ENCODE results near the gene FBL.

Gene FBL

DNA sequence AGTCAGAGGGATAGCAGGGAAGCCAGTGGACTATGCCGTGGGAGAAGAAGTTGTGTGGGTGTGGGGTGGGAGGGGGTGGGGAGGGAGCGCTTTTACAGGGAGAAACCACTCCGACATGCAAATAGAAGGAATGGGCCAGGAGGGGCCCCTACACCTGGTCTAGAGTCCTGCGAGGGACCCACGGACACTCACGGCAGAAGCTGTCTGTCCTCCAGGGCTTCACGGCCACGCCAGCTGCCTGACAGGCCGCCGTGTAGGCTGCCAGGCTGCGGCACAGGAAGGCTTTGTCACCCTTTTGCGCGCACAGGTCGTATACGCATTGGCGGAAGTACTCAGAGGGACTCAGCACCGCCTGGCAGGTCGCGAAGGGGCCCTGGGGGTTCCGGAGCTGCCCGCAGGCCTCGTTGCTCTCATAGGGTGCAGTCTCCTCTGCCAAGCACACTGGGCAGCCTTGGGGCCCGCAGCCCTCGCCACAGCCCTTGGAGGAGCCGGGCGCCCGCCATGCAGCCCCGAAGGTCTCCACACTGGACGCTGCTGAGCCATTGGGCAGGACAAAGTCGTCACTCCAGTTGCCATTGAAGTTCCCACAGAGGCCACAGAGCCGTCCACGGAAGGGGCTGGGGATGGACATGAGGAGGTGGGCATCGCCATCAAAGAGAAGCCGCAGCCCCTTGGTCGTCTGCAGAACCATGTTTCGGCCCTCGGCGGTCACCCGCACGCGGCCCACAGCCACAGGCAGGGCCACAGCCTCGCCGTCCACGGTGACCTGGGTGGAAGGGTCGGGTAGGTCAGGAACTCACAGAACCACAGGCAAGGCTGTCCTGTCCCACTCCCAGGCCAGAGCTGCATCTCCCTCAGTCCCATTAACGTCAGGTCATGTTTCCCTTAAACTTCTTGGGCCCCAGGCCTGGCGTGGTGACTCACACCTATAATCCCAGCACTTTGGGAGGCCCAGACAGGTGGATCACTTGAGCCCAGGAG, 26.0 kb upstream of the FBL start:
- no peak overlapping the region for H3K4me3 ChIP-seq (ENCODE audit: low read depth, low read length)
- no peak for DNase-seq (ENCODE audit: low read depth)
- TF ChIP-seq, protein P1, sequence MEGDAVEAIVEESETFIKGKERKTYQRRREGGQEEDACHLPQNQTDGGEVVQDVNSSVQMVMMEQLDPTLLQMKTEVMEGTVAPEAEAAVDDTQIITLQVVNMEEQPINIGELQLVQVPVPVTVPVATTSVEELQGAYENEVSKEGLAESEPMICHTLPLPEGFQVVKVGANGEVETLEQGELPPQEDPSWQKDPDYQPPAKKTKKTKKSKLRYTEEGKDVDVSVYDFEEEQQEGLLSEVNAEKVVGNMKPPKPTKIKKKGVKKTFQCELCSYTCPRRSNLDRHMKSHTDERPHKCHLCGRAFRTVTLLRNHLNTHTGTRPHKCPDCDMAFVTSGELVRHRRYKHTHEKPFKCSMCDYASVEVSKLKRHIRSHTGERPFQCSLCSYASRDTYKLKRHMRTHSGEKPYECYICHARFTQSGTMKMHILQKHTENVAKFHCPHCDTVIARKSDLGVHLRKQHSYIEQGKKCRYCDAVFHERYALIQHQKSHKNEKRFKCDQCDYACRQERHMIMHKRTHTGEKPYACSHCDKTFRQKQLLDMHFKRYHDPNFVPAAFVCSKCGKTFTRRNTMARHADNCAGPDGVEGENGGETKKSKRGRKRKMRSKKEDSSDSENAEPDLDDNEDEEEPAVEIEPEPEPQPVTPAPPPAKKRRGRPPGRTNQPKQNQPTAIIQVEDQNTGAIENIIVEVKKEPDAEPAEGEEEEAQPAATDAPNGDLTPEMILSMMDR (IDR thresholded peaks at IDR 0.05; ENCODE audit: low read depth, low read length, missing control alignments) = no peak
- in situ Hi-C loops (cut with HindIII; ENCODE audit: low sequenced_read_pairs) = no loop called here

DNA sequence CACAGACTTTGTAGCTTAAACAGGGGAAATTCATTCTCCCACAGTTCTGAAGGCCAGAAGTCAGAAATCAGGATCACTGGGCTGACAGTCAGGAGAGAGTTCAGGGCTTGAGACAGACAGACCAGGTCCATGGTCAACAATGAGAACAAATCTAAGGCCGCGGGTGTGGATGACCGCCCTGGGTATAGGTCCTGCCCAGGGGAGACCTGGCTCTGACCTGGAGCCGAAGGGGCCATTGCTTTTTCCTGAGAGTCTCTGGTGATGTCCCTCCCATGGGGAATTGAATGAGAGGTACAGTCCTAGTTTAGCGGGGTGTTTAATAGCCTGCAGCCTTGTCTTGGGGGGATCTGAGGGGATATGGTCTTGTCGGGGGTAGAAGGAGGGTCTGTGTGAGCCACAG, 25.2 kb upstream of the FBL start:
- H3K4me3 ChIP-seq (ENCODE audit: low read depth, low read length) = no peak overlapping the region
- in situ Hi-C loops (cut with HindIII; ENCODE audit: low sequenced_read_pairs) = no loop called here
- TF ChIP-seq, protein P1 (IDR thresholded peaks at IDR 0.05; ENCODE audit: low read depth, low read length, missing control alignments) = no peak
- DNase-seq (ENCODE audit: low read depth) = no peak

DNA sequence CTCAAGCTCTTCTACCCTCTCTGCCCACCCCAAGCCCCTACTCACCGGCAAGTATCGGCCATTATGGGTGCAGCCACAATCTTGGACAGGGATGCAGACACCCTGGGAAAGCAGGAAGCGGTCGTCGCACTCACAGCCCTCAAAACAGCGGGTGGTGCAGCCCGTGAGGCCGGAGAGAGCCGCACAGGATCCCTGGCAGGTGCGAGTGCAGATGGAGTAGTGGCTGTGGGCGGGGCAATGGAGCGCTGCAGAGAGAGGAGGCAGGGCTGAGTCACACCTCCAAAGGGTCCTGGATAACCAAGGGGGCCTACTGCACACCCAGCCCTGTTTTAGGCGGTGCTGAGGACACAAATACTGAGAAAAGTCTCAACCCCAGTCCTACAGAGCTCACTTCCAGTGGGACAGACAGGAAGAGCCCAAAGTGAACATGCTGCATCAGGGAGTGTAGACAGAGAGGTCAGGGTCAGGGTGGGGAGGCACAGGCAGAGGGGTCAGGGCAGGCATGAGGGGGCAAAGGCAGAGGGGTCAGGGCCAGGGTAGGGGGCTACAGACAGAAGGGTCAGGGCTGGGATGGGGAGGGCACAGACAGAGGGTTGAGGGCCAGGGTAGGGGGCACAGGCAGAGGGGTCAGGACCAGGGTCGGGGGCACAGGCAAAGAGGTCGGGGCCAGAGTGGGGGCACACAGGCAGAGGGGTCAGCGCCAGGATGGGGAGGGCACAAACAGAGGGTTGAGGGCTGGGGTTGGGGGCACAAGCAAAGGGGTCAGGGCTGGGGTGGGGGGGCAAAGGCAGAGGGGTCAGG, 24.2 kb upstream of the FBL start:
- DNase-seq (ENCODE audit: low read depth) = no peak
- TF ChIP-seq, protein P1 (IDR thresholded peaks at IDR 0.05; ENCODE audit: low read depth, low read length, missing control alignments) = no peak
- in situ Hi-C loops (cut with HindIII; ENCODE audit: low sequenced_read_pairs) = no loop called here
- H3K4me3 ChIP-seq (ENCODE audit: low read depth, low read length) = no peak overlapping the region

- in situ Hi-C loops (cut with HindIII; ENCODE audit: low sequenced_read_pairs) = no loop called here
- TF ChIP-seq, protein P1 (IDR thresholded peaks at IDR 0.05; ENCODE audit: low read depth, low read length, missing control alignments) = no peak
- H3K4me3 ChIP-seq (ENCODE audit: low read depth, low read length) = no peak overlapping the region
- no peak for DNase-seq (ENCODE audit: low read depth)
These were observed 21.8 kb upstream of the FBL start for GRCh38 chr19:39867952-39868351.

DNA sequence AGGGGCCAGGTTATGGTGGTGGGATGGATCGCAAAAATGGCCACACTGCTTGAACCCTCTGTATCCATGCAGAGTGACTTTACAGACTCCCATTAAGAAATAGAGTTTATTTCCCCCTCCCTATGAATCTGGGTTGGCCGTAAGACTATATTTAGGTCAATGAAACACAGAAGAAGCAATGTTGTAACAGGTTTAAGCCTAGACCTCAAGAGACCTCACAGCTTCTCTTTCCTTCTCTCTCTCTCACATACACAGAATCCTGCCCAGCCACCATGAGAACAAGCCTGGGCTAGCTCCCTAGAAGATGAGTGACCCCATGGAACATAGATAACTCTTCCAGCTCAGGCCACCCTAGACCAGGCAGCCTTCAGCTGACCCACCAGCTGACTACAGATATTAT, 21.0 kb upstream of the FBL start:
- in situ Hi-C loops (cut with HindIII; ENCODE audit: low sequenced_read_pairs) = no loop called here
- no peak for DNase-seq (ENCODE audit: low read depth)
- H3K4me3 ChIP-seq (ENCODE audit: low read depth, low read length) = no peak overlapping the region
- TF ChIP-seq, protein P1 (IDR thresholded peaks at IDR 0.05; ENCODE audit: low read depth, low read length, missing control alignments) = no peak

- H3K4me3 ChIP-seq (ENCODE audit: low read depth, low read length) = no peak overlapping the region
- no peak for DNase-seq (ENCODE audit: low read depth)
- in situ Hi-C loops (cut with HindIII; ENCODE audit: low sequenced_read_pairs) = no loop called here
- TF ChIP-seq, protein P1 (IDR thresholded peaks at IDR 0.05; ENCODE audit: low read depth, low read length, missing control alignments) = no peak
These were observed 19.8 kb upstream of the FBL start for GRCh38 chr19:39865953-39866352.

Measured in astrocyte of the cerebellum (primary cell).